IPS-NIHi11 (cell line): ENCODE measurements around the gene MACROH2A1.

Experiments
- DNase-seq: peaks from one replicate; pipeline ENCODE4 v3.0.0; 2012; ENCODE audit warnings: mixed read lengths, low spot score

The MACROH2A1 gene

DNA sequence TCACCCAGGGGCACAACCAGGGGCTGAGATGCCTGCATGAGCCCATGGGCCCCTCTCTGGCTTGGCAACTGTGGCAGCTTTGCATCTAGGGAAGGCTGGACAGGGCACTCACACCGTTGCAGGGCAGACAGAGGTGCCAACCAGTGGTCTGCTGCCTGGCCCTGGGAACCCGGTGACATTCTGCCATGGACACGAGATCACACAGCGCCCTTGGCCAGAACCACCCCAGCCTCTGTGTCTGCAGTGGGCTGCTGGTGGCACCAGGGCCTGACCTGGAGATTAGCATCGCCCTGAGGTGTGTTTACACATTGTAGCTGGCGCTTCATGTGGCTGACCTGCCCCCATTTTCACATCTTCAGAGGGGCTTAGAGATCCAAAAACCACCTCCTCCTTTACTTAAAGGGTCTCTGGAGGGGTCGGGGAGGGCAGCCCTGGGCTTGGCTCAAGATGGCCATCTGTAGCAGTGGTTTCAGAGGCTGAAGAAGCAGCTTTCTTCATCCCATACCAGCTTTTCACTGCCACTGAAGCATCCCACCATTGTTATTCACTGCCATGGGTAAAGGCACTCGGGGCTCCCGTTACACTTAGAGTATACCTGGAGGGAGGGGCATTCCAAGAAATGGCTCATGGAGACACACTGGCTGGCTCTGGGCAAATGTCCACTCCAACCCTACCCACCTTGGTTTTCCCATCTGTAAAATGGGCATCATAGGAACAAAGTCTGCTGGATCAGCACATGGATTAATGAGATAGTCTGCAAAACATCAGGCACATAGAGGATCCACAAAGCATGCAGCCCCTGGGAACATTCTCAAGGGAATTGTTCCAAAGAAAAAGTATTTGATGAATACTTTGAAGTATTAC, 36.7 kb upstream of the MACROH2A1 start:
- DNase-seq: no peak

DNA sequence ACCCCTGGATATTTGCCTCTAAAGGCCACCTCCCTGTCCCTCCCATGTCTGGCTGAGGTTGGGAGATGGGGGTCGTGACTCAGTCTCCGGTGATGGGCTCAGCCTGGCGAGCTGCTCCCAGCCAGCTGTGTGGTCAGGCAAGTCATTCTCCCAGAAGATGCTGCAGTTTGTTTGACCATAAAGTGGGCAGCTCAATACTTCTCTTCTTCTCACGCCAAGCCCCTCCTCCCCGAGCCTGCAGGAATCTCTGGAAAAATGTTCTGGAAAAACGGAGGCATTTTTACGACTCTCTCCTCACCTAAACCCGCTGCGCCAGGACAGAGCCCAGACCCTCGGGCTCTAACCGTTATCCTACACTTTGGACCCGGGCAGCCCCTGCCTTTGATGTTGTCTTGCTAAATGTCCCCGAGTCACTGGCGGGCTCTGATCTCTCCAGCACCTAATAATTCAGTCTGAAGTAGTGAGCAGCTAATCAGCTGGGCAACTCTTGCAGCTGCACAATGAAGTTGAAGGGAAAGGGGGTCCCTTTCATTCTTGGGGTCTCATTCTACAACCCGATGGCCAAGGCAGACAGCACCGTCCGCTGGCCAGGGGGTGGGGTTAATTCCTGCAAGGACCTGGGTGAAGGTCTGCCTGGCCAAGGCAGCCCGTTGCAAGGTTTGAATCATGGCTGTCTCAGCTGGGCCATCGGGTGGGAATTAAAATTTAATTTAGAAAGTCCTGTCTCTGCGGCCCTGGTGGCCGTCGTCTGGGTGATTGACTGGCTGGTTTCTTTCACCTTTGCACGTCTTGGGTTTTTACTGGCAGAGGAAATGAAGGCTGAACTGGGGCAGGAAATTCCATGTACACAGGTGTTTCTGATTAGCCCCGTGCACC, 35.8 kb upstream of the MACROH2A1 start:
- DNase-seq: no peak

DNA sequence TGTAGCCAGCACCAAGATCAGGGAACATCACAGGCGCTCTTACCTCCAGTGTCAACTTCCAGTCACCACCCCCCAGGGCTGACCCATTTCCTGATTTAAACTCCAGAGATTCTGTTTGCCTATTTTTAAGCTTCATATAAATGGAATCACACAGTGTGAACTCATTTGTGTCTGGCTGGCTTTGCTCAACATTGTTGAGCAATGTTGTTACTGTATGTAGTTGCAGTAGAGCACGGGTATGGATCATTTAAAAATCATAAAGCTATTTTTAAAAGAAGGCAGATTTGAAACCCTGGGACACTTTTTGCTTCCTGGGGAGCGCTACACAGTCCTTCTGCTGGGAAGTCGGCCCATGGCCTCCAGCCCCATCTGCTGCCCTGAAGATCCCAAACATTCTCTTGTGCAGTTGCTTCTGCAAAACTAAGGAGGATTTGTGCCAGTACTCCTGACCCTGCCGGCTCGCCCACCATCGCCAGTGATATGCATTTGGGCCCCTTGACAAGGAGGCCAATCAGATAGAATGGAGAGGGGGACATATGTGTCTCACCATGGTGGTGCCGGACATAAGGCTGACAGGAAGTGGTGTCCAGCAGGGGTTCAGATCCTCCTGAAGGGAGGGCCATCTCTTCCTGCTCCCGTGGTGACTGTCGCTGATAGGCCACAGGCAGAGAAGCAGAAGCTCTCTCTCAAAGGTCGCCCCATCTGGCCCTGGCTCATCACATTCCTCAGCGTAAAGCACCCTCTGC, 34.8 kb upstream of the MACROH2A1 start:
- DNase-seq: no peak

DNA sequence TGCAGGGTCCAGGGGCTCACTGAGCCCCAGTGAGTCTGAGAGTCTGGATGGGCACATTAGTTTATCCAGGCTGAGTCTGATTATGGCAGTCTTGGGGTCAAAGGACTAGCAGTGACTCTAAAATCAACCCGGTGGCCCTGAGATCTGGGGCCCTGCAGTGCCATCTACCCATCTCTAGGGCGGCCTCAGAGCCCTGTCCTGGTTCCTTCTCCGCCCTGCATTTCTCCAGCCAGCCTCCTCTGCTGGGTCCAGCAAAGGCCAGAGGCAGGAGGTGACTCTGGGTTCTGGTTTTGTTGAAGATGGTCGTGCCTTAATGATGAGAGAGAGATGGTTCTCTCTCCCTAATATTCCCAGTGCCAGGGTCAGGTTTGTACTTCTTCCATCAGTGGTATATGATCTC, 33.1 kb upstream of the MACROH2A1 start:
- DNase-seq: no peak

DNA sequence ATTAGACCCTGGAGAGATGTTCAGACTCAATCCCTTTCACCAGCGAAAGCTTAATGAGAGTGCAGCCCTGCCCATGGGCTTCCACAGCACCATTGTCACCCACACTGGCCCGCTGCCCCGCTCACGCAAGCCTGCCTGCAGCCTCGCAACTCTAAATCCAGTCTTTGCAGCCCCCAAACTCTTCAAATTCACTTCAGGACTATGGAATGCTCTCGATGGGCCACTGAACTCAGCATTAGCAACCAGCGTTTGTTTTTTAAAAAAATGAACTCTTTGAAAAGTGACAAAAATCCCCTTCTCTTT, 31.1 kb upstream of the MACROH2A1 start:
- no peak for DNase-seq

DNA sequence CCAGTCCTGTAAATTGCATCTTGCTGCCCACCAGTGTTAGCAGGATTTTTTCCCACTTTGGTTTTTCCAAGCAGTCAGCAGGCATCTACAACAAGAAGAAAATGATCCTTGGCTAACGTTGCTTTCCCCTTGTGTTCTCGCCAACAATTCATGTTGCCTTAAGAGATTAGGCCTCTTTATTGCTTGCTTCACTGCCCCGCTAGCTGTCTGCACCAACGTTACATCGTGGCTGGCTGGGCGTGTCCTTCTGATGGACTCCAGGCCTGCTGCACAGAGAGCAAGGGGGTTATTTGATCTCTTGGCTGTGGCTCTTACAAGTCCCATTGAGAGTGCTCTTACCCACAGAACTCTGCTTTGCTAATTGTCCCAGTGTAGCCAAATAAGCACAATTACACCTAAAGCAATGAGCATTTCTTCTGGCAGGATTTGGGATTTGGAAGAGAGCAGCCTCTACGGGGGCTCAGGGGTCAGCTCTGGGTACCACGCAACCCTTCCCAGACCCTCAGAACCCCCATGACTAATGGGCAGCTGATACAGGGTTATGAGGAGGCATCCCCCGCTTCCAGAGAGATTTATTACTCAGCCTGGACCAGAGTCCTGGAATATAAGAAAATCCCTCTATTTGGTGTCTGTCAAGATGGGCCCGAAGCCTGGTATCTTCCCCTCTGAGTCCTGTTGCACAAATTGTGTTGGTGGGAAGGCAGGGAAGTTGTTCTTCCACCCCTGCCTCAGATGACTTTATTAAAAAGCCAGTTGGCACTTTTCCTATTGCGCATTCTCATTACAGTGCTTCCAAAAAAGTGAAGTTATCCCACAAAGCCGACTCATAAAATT, 30.5 kb upstream of the MACROH2A1 start:
- no peak for DNase-seq

DNA sequence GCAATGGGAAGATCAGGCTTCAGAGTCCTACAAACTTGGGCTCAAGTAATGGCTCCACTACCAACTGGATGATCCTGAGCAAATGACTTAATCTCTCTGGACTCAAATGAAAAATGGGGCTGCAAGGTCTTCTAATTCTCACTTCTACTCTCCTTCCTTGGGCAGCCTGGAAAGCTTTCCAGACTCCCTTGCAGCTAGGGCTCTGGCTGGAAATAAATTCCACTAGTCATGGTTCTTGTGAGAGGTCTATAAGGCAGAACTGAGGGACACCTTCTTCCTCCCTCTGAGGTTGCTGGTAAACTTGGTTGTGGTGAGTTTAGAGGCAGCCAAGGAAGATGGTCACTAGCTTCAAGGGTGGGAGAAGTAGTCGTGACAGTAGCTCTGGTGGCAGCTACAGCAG, 29.6 kb upstream of the MACROH2A1 start:
- no peak for DNase-seq

DNA sequence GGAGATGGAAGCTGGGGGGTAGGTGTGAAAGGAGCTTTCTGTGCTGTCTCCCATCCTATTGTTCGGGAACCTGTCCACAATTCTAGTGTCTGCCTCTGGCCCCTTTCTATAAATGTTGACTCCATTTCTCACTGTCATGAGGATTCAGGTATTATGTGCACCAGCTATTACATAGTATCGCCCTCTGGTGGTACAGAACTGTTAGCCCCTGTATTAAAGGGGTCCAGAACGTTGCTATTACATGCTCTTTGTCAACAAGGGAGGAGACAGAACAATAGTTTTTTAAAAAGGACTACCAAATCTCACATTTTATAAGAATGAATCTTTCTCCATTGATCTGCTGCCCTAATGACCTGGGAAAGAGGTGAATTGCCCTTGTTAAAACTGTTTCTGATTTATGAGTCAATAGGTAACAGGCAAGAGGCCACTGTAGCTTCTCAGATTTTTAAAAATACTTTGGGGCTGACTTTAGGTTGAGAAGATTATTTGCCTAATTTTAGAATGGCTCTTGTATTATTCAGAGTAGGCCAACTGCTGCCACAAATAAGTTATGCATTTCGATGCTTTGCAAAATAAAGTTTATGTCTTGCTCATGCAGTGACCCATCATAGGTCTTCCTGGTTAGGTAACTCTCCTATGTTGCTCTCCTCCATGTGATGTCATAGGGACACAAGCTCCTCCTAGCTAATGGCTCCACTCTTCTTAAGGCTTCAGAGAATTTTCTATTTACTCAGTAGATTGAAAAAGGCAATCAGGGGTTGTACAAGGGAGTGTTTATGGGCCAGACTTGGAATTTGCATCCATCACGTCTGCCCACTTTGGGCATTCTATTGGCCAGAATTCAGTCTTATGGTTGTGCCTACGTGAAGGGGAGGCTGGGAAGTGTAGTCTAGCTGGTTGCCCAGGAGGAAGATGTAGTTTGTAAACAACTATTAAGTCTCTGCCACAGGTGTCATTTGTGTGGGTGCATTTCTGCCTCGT, 27.4 kb upstream of the MACROH2A1 start:
- peak; percentile 72 for DNase-seq

DNA sequence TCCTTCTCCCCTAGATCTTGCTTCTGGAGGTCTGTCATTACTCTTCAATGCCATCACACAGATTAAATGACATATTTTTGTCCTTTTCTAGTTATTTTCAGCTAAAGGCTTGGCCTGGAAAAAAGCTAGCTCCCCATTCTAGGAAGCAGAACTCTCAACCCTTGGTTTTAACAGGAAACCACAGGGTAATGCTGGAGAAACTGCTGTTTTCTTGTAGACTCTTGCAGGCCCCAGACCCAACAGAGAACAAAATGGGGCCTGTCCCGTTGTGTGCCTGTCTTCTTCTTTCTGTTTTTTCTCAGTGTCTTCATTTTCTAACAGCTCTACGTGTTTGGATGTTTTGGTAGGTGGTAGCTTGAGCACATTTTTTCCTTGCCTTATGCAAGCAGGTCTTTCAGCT, 26.6 kb upstream of the MACROH2A1 start:
- DNase-seq: no peak

DNA sequence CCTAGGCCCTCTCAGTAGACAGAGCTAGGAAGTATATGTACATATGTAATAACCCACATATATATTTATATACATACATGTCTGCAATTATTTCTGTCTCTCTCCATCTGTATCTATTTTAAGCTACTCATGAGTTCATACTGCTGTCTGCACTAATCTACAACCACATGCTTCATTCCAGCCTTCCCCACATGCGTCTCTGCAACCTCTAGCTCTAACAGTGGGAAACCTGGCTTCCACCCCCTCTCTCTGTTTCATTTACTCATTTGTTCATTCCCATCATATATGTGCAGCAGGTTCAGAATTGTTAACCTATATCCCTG, 24.8 kb upstream of the MACROH2A1 start:
- DNase-seq: no peak

DNA sequence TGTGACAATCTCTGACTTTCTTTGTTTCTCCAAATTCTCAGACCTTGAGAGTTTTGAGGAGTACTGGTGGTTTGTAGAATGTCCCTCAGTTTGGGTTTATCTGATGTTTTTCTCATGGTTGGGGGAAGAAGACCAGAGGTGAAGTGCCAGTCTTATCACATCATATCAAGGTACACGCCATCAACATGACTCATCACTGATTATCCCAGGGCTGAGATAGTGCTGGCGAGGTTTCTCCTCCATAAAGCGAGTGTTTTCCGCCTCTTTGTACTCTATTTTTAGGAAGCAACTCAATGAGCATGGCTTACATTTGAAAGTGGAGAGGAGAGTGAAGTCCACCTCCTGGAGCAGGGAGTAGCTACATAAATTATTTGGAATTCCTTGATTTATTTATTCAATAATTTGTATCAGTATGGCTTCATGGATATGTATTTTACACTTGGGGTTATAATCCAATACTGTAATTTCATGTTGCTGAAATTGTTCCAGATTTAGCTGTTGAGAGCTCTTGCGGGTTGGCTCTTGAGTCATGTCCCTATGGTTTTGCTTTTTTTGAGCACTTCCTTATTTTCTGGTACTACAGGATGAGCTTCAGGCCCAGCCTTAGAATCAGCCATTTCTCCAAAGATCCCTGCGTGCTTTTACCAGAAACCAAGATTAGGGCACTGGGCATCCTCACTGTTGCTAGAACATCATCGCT, 24.3 kb upstream of the MACROH2A1 start:
- DNase-seq: no peak

DNA sequence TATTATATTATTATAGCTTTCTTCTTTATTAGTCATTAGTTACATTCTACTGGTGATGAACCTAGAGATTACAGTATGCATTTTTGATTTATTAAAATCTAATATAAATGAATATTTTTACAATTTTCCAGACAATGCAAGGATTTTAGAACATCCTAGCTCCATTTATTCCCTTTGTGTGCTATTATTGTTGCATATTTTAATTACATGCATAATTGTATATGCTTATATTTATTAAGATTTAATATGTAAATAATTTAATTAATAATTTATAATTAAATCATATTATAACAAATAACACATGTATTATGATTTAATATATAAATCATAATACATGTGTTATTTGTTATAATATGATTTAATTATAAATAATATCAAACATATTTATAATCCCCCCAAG, 23.4 kb upstream of the MACROH2A1 start:
- DNase-seq: no peak

DNA sequence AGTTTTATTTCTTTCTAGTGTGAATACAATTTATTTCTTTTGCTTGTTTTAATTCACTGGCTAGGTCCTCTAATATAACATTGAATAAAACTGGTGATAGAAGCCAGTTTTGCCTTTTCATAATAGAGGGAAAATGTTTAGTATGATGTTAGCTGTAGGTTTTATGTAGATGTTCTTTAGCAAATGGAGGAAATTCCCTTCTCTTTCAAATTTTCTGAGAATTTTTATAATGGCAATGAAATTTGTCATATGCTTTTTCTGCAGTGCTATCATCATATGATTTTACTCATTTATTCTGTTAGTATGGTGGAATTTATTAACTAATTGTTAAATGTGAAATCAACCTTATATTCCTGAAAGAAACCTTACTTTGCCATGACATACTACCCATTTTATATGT, 18.1 kb upstream of the MACROH2A1 start:
- DNase-seq: no peak

DNA sequence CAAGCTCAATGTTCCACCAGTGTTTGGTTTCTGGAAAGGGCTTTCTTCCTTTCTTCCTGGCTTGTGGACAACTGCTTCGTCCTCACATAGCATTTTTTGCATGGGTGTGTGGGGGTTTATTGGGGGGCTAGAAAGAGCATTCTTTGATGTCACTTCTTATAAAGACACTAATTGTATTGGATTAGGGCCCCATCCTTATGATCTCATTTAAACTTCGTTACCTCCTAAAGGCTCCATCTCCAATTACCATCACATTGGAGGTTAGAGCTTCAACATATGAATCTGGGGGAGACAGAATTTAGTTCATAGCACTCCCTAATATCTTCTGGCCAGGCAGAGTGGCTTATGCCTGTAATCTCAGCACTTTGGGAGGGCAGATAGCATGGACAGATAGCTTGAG, 6.1 kb upstream of the MACROH2A1 start:
- no peak for DNase-seq

DNA sequence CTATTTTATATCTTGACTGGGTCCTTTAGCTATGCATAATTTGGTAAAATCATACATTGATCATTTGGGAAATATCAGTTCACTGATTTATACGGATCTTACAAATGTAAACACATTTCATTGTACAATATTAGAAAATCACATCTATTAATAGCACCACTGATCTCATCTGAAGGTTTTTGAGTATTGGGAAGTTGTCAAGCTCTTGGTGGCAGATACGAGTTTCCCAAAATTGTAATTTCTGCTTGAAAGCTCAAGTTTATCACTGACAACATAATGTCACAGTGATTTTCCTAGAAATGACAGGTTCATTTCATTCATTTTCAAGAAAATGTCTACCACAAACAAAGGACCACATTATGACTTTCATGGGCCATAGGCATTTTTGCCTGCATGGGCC, 3.0 kb upstream of the MACROH2A1 start:
- DNase-seq: no peak

DNA sequence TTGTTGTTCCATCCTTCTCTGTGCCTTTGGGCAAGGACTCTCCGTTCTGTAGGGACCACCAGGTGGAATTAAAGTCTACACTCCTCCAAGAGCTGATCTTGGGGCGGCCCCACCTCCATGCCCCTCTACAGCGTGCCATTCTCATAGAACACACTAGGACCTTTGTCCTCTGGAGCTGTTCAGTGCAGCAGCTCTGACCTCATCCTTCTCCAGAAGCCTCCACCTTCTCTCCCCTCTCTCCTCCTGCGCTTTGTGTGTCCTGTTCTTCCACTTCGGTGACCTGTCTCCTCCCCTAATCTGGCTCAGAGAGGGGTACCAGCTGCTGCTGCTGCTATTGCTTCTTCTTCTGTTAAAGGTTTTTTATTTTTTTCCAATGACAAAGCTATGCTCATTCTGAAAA, 1.8 kb upstream of the MACROH2A1 start:
- no peak for DNase-seq

DNA sequence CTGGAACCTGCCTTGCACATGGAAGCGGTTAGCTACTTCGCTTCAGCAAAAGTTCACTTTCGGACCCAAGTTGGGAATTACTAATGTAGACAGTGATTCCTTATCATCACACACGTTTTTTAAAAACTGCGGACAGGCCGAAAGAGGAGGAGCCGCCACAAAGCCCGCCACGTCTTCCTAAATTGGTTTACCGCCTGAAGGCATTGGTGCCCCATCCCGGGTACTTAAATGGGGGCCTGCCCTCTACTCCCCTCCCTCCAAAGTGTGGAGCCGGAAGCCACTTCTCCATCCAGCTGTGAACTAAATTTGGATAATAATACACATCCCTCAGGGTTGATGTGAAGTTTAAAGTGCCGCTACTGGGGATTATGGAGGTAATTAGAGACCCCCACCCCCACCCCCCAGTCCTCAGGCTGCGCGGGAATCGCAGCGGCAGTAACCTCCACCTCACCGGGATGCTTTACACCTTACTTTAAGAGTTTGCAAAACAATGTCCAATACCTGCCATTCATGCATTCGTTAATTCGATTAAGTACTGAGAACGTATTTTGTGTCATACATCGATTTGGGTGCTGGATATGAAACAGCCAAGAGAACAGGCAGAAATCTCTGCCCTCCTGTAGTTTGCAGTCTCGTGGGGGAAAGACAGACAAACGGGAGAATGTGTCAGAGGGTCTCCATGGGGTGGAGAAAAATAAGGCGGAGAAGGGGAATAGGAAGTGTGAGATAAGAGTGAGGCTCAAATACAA, 937 bp upstream of the MACROH2A1 start:
- DNase-seq: peak; percentile 43

DNA sequence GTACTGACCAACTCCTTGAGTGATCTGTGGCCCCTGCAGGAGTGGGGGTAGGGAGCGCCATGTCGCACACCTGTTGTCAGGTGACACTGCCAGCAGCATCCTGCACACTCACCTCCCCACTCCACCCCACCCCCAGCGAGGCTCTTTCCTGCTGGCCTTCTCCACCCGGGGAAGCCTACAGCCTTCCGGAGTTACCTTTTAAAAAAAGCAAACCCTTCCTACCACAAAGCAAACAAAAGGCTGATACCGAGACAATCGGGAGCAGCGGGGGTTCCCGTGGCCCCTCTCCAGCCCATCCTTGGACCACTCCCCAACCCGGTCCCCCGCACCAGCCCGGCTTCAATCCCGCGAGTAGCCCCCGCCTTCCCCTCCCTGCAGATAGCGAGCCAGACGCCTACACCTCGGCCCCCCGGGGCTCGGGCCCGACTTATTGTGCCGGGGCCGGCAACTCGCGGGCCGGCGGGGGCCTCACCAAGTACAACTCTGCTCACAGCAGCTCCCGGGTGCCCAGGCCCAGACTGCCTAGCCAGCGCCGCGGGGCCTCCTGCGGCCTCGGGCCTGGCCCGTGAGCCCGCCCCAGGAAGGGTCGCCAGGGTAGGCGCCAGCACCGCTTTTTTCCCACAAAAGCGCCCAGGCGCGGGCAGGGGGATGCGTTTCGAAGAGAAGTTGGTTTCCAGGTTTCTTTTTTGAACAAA, 724 bp downstream of the MACROH2A1 start:
- DNase-seq: peak; percentile 66

DNA sequence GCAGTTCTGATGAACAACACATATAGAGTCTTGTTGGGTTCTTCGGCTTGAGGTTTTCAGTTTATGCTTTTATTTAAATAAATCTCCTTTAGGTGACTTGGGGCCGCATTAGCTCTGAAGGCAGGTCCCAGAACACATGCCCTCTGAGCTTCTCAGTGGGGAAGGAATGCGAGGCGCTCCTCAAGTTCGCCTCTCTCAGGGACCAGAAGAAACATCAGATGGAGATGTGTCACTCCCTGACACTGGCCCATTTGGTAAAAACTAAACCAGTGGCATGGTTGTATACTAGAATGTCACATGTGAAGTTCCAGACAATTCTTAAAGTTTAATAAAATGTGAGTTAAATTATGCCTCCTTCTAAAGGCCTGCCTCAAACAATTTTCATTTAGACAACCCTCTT, 1.9 kb downstream of the MACROH2A1 start:
- no peak for DNase-seq
